A673 (cell line): ENCODE measurements around the gene ARID5B. TPM values are rescaled to one million over a fixed set of nuclear protein-coding genes. Genes with fewer than 3 reads are reported as not detected.
"Not testable (repeated sequence)": the region's sequence is repeated elsewhere in the genome, so short reads cannot be mapped to it uniquely, and the experiment has no call there.

ENCODE experiments used
- BruUV-seq: library from RNA; stranded (reverse); fragments of 400-500 nt; replicated peaks from 2 replicates; lab custom pipeline; 2021; lab: Mats Ljungman, UMichigan
- CTCF ChIA-PET: fragments of 300-600 bp; sonication (Branson Sonifier 250); formaldehyde crosslinking; loops from one replicate; lab custom pipeline; 2022; ENCODE audit warnings: antibody characterized with exemption; lab: Charles Lee
- POLR2A ChIA-PET: fragments of 300-600 bp; sonication (Branson Sonifier 250); formaldehyde crosslinking; loops from one replicate; lab custom pipeline; 2022; ENCODE audit warnings: antibody characterized with exemption; ENCODE audit not compliant: low non-redundant PET; lab: Charles Lee
- DNase-seq: peaks from one replicate; pipeline ENCODE4 v3.0.0-alpha.2; 2015; ENCODE audit warnings: low spot score
- H3K27ac ChIP-seq: fragments of 200-600 bp; sonication (generic); 2 replicates; pipeline ENCODE4 v1.5.1; 2016; ENCODE audit warnings: mixed run types, low read depth, mild to moderate bottlenecking, mixed read lengths, antibody characterized with exemption, low read length; ENCODE audit not compliant: poor library complexity, severe bottlenecking
- H3K27me3 ChIP-seq: fragments of 200-600 bp; sonication (generic); replicated peaks from 2 replicates; pipeline ENCODE4 v1.6.1; 2017; ENCODE audit warnings: mixed run types, low read depth, mild to moderate bottlenecking, mixed read lengths, antibody characterized with exemption, low read length; ENCODE audit not compliant: insufficient read depth, poor library complexity
- H3K36me3 ChIP-seq: fragments of 200-600 bp; sonication (generic); 2 replicates; pipeline ENCODE4 v1.6.1; 2016; ENCODE audit warnings: mixed run types, mild to moderate bottlenecking, mixed read lengths, antibody characterized with exemption, low read length; ENCODE audit not compliant: insufficient read depth, poor library complexity, severe bottlenecking
- H3K4me1 ChIP-seq: fragments of 200-600 bp; sonication (generic); 2 replicates; pipeline ENCODE4 v1.6.1; 2017; ENCODE audit warnings: mixed run types, mild to moderate bottlenecking, mixed read lengths, antibody characterized with exemption, low read length; ENCODE audit not compliant: insufficient read depth, poor library complexity, severe bottlenecking
- H3K4me3 ChIP-seq: fragments of 200-600 bp; sonication (generic); 2 replicates; pipeline ENCODE4 v1.5.1; 2016; ENCODE audit warnings: low read depth, mixed run types, mild to moderate bottlenecking, mixed read lengths, low read length; ENCODE audit not compliant: poor library complexity, severe bottlenecking
- H3K9me3 ChIP-seq: fragments of 200-600 bp; sonication (generic); 2 replicates; pipeline ENCODE4 v1.6.1; 2016; ENCODE audit warnings: mixed run types, low read depth, mild to moderate bottlenecking, mixed read lengths, antibody characterized with exemption, low read length; ENCODE audit not compliant: poor library complexity, severe bottlenecking
- EZH2 ChIP-seq: fragments of 200-600 bp; sonication (generic); IDR thresholded peaks from 2 replicates; pipeline ENCODE4 v1.6.1; 2017; ENCODE audit warnings: borderline replicate concordance, low read depth, mild to moderate bottlenecking, mixed read lengths, antibody characterized with exemption, low read length; ENCODE audit not compliant: poor library complexity, severe bottlenecking
- intact Hi-C: fragments of 100-400 bp; cut with micrococcal nuclease; formaldehyde crosslinking; loops from one replicate; pipeline ENCODE4 v1.10.0; 2022; ENCODE audit not compliant: unreplicated experiment
- total RNA-seq: library from RNA; stranded (reverse); gene quantifications from 2 replicates; pipeline ENCODE4 v1.2.3, GENCODE V29; 2021
- TF ChIP-seq, protein P1 (sequence below): fragments of 300-800, 200-600 bp; sonication (generic); conservative IDR thresholded peaks from 2 replicates; pipeline ENCODE4 v1.5.1; 2017; ENCODE audit warnings: low read depth, mild to moderate bottlenecking, antibody characterized with exemption, low read length, moderate library complexity, mixed read lengths

The ARID5B gene
- total RNA-seq, 1 experiment from 2014 or later = 29.0 TPM

DNA sequence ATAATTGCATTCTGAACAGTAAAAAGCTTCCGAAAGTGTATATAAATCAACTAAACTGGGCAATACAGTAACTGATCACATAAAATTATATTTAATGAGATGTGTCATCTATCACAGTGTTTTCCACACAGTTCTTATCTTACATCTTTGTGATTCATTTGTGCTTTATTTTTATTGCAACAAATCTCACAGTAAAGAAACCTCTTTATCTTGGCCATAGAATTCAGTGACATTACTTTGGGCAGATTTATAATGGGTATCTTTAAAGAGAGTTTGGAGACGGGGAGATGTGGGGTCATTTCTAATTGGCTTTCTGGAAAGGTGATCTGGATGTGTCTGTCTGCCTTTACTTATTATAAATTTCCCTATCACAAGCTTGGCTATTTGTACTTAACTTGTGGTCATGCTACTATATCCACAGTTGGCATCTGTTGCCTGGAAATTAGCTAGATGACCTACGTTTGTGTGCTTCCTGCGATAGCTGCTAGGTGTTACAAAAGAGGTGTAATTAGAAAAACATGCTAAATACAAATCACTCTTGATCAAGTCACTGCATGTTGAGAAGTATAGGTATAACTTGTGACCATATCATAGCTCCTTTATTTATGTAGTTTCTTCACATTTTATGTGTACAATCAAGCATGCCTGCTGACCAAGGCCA lies 123.8 kb downstream of the ARID5B start:
- ChIA-PET POLR2A (interaction anchor here (0.6 kb wide), 1 partner anchor 23 kb away, joined by 3 read pairs; no protein-coding TSS in a partner anchor), CTCF (interaction anchor here (0.6 to 1.2 kb wide), 2 partner anchors 13 to 223 kb away, joined by 5 to 10 read pairs; no protein-coding TSS in a partner anchor)
- intact Hi-C loops = no loop called here
- Histone ChIP-seq H3K27ac (no peak overlapping the region), H3K36me3 (no peaks in the 10 kb centered on the region), H3K27me3 (no peaks in the 10 kb centered on the region), H3K9me3 (no peaks in the 10 kb centered on the region), H3K4me1 (peaks cover 25% of the 10 kb centered on the region), H3K4me3 (no peak overlapping the region)
- no peak for DNase-seq
- BruUV-seq = no TSS peak
- TF ChIP-seq, protein P1, sequence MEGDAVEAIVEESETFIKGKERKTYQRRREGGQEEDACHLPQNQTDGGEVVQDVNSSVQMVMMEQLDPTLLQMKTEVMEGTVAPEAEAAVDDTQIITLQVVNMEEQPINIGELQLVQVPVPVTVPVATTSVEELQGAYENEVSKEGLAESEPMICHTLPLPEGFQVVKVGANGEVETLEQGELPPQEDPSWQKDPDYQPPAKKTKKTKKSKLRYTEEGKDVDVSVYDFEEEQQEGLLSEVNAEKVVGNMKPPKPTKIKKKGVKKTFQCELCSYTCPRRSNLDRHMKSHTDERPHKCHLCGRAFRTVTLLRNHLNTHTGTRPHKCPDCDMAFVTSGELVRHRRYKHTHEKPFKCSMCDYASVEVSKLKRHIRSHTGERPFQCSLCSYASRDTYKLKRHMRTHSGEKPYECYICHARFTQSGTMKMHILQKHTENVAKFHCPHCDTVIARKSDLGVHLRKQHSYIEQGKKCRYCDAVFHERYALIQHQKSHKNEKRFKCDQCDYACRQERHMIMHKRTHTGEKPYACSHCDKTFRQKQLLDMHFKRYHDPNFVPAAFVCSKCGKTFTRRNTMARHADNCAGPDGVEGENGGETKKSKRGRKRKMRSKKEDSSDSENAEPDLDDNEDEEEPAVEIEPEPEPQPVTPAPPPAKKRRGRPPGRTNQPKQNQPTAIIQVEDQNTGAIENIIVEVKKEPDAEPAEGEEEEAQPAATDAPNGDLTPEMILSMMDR = no peak
- TF ChIP-seq EZH2 = no peak

DNA sequence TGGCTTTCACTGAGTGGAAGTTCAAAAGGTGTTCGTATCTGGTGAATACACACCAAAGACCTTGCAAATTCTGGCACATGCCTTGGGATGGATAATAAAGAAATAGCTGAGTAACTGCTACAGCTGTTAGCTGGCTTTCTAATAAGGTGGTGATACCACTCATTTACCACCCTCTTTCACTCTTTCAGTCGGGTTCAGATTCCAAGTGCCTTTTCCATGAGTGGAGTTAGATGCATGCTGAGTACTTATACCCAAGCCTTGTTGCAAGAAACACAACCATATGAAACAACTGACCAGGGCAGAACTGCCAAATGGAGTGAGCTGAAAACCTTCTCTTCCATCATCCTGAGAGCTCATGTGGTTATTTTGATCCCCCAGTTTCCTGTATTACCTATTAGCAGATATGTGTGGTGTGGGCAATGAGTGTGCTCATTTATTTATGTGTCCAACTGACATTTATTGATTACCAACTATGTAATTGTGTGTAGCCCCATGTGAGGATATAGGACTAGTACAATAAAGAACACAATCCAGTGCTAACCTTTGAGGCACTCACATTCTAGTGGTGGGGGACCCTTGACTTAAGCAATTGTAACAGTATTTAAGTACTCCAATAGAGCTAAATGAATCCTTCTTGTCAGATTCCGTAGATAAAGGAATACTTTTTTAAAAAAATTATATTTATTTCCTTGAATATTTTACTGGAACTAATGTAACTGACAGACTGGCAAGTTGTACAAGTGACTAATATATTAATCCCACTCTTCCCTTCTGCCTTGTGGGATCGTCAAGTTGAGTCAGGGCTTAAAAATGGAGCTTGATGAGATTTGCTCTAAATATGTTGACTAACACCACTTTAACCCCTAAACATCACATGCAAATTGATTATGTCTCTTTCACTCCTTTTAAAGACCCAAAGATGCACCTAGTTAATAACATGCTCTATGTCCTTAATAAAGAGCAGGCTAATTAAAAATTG lies 124.7 kb downstream of the ARID5B start:
- H3K4me1 ChIP-seq = peaks cover 18% of the 10 kb centered on the region
- no peak overlapping the region for H3K27ac ChIP-seq
- no peak for DNase-seq
- no peak for TF ChIP-seq EZH2
- TF ChIP-seq, protein P1 = no peak
- no TSS peak for BruUV-seq
- intact Hi-C loops = no loop called here
- ChIA-PET POLR2A (interaction anchor here (0.6 kb wide), 1 partner anchor 24 kb away, joined by 3 read pairs; no protein-coding TSS in a partner anchor), CTCF (interaction anchor here (0.6 to 1.2 kb wide), 2 partner anchors 12 to 222 kb away, joined by 5 to 10 read pairs; no protein-coding TSS in a partner anchor)
- no peaks in the 10 kb centered on the region for H3K36me3 ChIP-seq
- no peak overlapping the region for H3K4me3 ChIP-seq
- H3K27me3 ChIP-seq = no peaks in the 10 kb centered on the region
- no peaks in the 10 kb centered on the region for H3K9me3 ChIP-seq

DNA sequence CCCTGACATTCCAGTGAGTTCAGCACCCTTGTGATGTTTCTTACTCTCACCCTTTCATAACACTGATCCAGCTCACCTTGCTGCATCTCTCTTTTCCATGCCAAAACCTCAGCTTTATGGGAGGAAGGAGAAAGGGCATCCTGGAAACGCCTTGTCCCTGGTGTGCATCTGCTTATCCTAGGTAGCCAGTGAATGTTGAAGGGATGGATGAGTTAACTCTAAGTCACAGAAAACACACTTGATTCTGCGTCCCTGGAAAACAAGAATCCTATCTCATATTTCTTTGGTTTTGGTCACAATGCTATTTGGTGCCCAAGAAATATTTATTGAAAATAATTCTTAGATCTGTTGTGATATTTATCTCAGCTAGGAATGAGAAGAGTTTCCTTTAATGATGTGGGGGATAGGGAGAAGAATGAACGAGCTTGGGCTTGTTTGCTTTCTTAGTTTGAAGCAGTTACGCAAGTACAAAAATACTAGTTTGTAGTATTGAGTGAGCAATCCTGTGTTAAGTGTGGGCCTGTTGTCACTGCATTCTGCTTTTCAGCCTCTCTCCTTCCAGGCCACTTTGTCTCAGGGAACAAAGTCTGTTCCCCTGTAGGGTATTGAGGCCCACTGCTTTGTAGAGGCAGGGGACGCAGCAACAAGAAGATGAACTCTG lies 126.5 kb downstream of the ARID5B start:
- TF ChIP-seq EZH2 = no peak
- TF ChIP-seq, protein P1 = no peak
- POLR2A ChIA-PET = no interaction called here
- BruUV-seq = no TSS peak
- Histone ChIP-seq H3K27me3 (no peaks in the 10 kb centered on the region), H3K4me1 (peaks cover 10% of the 10 kb centered on the region), H3K27ac (no peak overlapping the region), H3K36me3 (no peaks in the 10 kb centered on the region), H3K9me3 (no peaks in the 10 kb centered on the region), H3K4me3 (no peak overlapping the region)
- CTCF ChIA-PET = no interaction called here
- DNase-seq = no peak
- intact Hi-C loops = no loop called here

DNA sequence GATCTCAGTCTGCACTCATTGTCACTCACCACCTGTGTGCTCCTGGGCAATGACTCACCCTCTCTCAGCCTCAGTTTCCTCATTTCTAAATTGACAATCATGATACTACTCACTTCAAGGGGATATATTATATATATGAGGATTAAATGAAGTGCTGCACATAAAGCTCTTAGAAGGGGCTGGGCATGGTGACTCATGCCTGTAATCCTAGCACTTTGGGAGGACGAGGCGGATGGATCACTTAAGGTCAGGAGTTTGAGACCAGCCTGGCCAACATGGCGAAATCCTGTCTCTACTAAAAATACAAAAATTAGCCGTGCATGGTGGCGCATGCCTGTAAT lies 127.0 kb downstream of the ARID5B start:
- H3K27me3 ChIP-seq, H3K27ac ChIP-seq, DNase-seq, H3K4me3 ChIP-seq, BruUV-seq, POLR2A ChIA-PET, H3K4me1 ChIP-seq, intact Hi-C loops, CTCF ChIA-PET, H3K36me3 ChIP-seq, H3K9me3 ChIP-seq: not testable (repeated sequence)
